T-helper 2 cell treated with Interferon-gamma antibody and Interleukin-4, amounts not matched to agents 5 μg/mL and 100 μg/mL, for 36 hours (primary cell): ENCODE results near the gene HDAC9.

ENCODE experiments used
- DNase-seq: peaks from one replicate; pipeline ENCODE4 v3.0.0; 2021; ENCODE audit warnings: low spot score
- H3K27ac Mint-ChIP-seq: one replicate; pipeline ENCODE4 v1.8.0; 2021; ENCODE audit warnings: mild to moderate bottlenecking, mixed read lengths
- H3K27me3 Mint-ChIP-seq: one replicate; pipeline ENCODE4 v1.8.0; 2021; ENCODE audit warnings: low read depth, mixed read lengths
- H3K36me3 Mint-ChIP-seq: one replicate; pipeline ENCODE4 v1.8.0; 2021; ENCODE audit warnings: low read depth, mixed read lengths
- H3K4me1 Mint-ChIP-seq: one replicate; pipeline ENCODE4 v1.8.0; 2021; ENCODE audit warnings: low read depth, mixed read lengths
- H3K4me3 Mint-ChIP-seq: one replicate; pipeline ENCODE4 v1.8.0; 2022; ENCODE audit warnings: mild to moderate bottlenecking, moderate library complexity, mixed read lengths
- H3K9me3 Mint-ChIP-seq: one replicate; pipeline ENCODE4 v1.8.0; 2021; ENCODE audit warnings: mixed read lengths

HDAC9 gene

GRCh38 chr7:18521945-18522566 is 26.5 kb downstream of the HDAC9 start:
- H3K27me3 Mint-ChIP-seq, result no peaks in the 10 kb centered on the region
- peak overlapping the region; percentile 32 for H3K27ac Mint-ChIP-seq
- no peak overlapping the region for H3K4me3 Mint-ChIP-seq
- H3K4me1 Mint-ChIP-seq, result peaks cover 2% of the 10 kb centered on the region
- no peaks in the 10 kb centered on the region for H3K9me3 Mint-ChIP-seq
- DNase-seq, result peak; percentile 10
- H3K36me3 Mint-ChIP-seq, result no peaks in the 10 kb centered on the region

GRCh38 chr7:18524248-18524647 is 28.7 kb downstream of the HDAC9 start:
- Mint-ChIP-seq H3K27me3 (no peaks in the 10 kb centered on the region), H3K4me1 (peaks cover 2% of the 10 kb centered on the region), H3K4me3 (no peak overlapping the region), H3K27ac (no peak overlapping the region), H3K36me3 (no peaks in the 10 kb centered on the region), H3K9me3 (no peaks in the 10 kb centered on the region)
- no peak for DNase-seq

GRCh38 chr7:18526368-18526878 is 30.9 kb downstream of the HDAC9 start:
- no peak for DNase-seq
- no peaks in the 10 kb centered on the region for H3K36me3 Mint-ChIP-seq
- no peaks in the 10 kb centered on the region for H3K9me3 Mint-ChIP-seq
- no peak overlapping the region for H3K4me3 Mint-ChIP-seq
- peaks cover 2% of the 10 kb centered on the region for H3K4me1 Mint-ChIP-seq
- H3K27ac Mint-ChIP-seq, result no peak overlapping the region
- H3K27me3 Mint-ChIP-seq, result no peaks in the 10 kb centered on the region

- Mint-ChIP-seq H3K27ac (no peak overlapping the region), H3K4me3 (no peak overlapping the region), H3K4me1 (no peaks in the 10 kb centered on the region), H3K36me3 (no peaks in the 10 kb centered on the region), H3K9me3 (no peaks in the 10 kb centered on the region), H3K27me3 (no peaks in the 10 kb centered on the region)
- DNase-seq, result no peak
Measured at GRCh38 chr7:18529239-18529638, 33.7 kb downstream of the HDAC9 start.

GRCh38 chr7:18530224-18531179 is 35.0 kb downstream of the HDAC9 start:
- H3K36me3 Mint-ChIP-seq, result no peaks in the 10 kb centered on the region
- no peak overlapping the region for H3K27ac Mint-ChIP-seq
- no peaks in the 10 kb centered on the region for H3K9me3 Mint-ChIP-seq
- no peaks in the 10 kb centered on the region for H3K4me1 Mint-ChIP-seq
- DNase-seq, result no peak
- no peak overlapping the region for H3K4me3 Mint-ChIP-seq
- no peaks in the 10 kb centered on the region for H3K27me3 Mint-ChIP-seq

- Mint-ChIP-seq H3K27me3 (no peaks in the 10 kb centered on the region), H3K27ac (no peak overlapping the region), H3K9me3 (no peaks in the 10 kb centered on the region), H3K36me3 (no peaks in the 10 kb centered on the region), H3K4me1 (no peaks in the 10 kb centered on the region), H3K4me3 (no peak overlapping the region)
- DNase-seq, result no peak
Measured at GRCh38 chr7:18531539-18531938, 36.0 kb downstream of the HDAC9 start.

GRCh38 chr7:18532813-18533212 is 37.3 kb downstream of the HDAC9 start:
- no peak for DNase-seq
- Mint-ChIP-seq H3K27me3 (no peaks in the 10 kb centered on the region), H3K4me1 (no peaks in the 10 kb centered on the region), H3K36me3 (no peaks in the 10 kb centered on the region), H3K27ac (no peak overlapping the region), H3K4me3 (no peak overlapping the region), H3K9me3 (no peaks in the 10 kb centered on the region)

- Mint-ChIP-seq H3K9me3 (no peaks in the 10 kb centered on the region), H3K27ac (no peak overlapping the region), H3K4me1 (no peaks in the 10 kb centered on the region), H3K4me3 (no peak overlapping the region), H3K27me3 (no peaks in the 10 kb centered on the region), H3K36me3 (no peaks in the 10 kb centered on the region)
- DNase-seq, result no peak
Measured at GRCh38 chr7:18534481-18534880, 38.9 kb downstream of the HDAC9 start.

GRCh38 chr7:18535810-18536415 is 40.4 kb downstream of the HDAC9 start:
- no peaks in the 10 kb centered on the region for H3K36me3 Mint-ChIP-seq
- H3K4me3 Mint-ChIP-seq, result no peak overlapping the region
- no peaks in the 10 kb centered on the region for H3K27me3 Mint-ChIP-seq
- no peak for DNase-seq
- H3K4me1 Mint-ChIP-seq, result no peaks in the 10 kb centered on the region
- H3K9me3 Mint-ChIP-seq, result no peaks in the 10 kb centered on the region
- no peak overlapping the region for H3K27ac Mint-ChIP-seq

- Mint-ChIP-seq H3K27ac (no peak overlapping the region), H3K36me3 (no peaks in the 10 kb centered on the region), H3K27me3 (no peaks in the 10 kb centered on the region), H3K9me3 (no peaks in the 10 kb centered on the region), H3K4me3 (no peak overlapping the region), H3K4me1 (no peaks in the 10 kb centered on the region)
- DNase-seq, result no peak
Measured at GRCh38 chr7:18536486-18536885, 40.9 kb downstream of the HDAC9 start.

GRCh38 chr7:18538554-18539250 is 43.2 kb downstream of the HDAC9 start:
- no peak for DNase-seq
- no peaks in the 10 kb centered on the region for H3K9me3 Mint-ChIP-seq
- H3K4me1 Mint-ChIP-seq, result no peaks in the 10 kb centered on the region
- H3K4me3 Mint-ChIP-seq, result no peak overlapping the region
- no peaks in the 10 kb centered on the region for H3K27me3 Mint-ChIP-seq
- no peak overlapping the region for H3K27ac Mint-ChIP-seq
- H3K36me3 Mint-ChIP-seq, result no peaks in the 10 kb centered on the region

- H3K36me3 Mint-ChIP-seq, result no peaks in the 10 kb centered on the region
- no peaks in the 10 kb centered on the region for H3K27me3 Mint-ChIP-seq
- H3K9me3 Mint-ChIP-seq, result no peaks in the 10 kb centered on the region
- H3K4me3 Mint-ChIP-seq, result no peak overlapping the region
- H3K27ac Mint-ChIP-seq, result no peak overlapping the region
- H3K4me1 Mint-ChIP-seq, result no peaks in the 10 kb centered on the region
- no peak for DNase-seq
Measured at GRCh38 chr7:18540396-18540795, 44.8 kb downstream of the HDAC9 start.

- no peak overlapping the region for H3K27ac Mint-ChIP-seq
- no peak for DNase-seq
- H3K27me3 Mint-ChIP-seq, result no peaks in the 10 kb centered on the region
- H3K4me3 Mint-ChIP-seq, result no peak overlapping the region
- no peaks in the 10 kb centered on the region for H3K36me3 Mint-ChIP-seq
- no peaks in the 10 kb centered on the region for H3K4me1 Mint-ChIP-seq
- no peaks in the 10 kb centered on the region for H3K9me3 Mint-ChIP-seq
Measured at GRCh38 chr7:18541181-18541870, 45.8 kb downstream of the HDAC9 start.
